ENCODE results near the gene UMODL1.

- TF ChIP-seq GATA3 (IDR thresholded peaks at IDR 0.05; ENCODE audit: low read depth, low read length) (no peak), GATA2 (IDR thresholded peaks at IDR 0.05; ENCODE audit: low read depth, low read length) (no peak)
Observed at GRCh38 chr21:42079939-42080787, 9.0 kb downstream of the UMODL1 start.

All from SH-SY5Y (cell line).